HG02884 (cell line): Measurements from ENCODE around the gene SCG3.

Source experiments
- ATAC-seq: cut with Tn5 transposase; IDR thresholded peaks from one replicate; pipeline ENCODE4 v1.9.1; 2021; ENCODE audit warnings: mild to moderate bottlenecking, moderate library complexity; ENCODE audit not compliant: unreplicated experiment

The SCG3 gene

DNA sequence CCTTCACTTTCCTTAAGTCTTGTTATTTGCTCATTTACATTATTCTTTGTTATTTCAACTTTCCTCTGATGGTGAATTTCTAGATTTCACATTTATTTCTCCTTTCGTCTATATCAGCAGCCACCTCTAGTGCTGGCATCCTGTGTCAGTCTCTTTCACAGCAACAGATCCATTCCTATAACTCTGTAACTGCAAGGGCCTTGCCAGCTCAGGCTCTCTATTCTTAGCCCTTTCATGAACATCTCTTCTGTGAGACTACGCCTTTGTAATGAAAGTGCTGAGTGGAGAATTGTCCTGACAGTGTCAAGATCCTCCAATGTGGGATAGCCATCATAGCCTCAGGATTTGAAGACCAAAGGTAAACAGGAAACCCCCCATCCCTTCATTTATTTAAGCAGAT is 3.9 kb upstream of the SCG3 start:
- no peak for ATAC-seq

DNA sequence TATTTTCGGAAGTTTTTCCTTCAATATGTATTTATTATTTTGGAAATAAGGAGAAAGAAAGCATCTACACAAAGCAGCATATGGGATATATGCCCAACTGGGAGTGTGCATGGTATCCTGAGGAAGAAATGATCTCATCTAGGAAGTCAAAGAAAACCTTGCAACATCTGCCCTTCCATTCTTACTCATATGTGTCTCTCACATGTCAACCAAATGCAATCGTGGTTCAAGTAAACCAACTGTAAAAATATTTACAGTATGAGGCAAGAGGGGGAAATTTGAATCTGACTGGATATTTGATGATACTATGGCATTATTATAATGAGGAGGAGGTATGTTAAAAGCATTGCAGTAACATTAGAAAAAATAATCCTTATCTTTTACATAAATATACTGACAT is 3.2 kb upstream of the SCG3 start:
- ATAC-seq = no peak

DNA sequence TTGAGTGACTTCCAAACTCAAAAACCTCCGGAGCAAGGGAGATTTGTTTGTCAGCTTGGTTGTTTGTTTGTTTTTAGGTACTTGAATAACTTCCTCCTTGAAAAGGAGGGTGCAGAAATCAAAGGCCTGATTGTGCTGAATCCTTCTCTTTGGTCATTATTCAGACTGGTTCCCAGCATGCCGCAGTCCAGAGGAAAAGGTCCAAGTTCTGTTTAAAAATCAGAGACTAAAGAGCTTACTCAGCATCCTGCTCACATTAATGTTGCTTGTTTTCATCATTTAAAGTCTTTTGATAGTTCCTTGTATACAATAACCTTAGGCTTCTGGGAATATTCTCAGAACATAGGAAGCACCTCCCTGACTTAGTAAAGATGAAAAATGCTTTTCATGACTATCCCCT is 982 bp upstream of the SCG3 start:
- ATAC-seq = no peak

DNA sequence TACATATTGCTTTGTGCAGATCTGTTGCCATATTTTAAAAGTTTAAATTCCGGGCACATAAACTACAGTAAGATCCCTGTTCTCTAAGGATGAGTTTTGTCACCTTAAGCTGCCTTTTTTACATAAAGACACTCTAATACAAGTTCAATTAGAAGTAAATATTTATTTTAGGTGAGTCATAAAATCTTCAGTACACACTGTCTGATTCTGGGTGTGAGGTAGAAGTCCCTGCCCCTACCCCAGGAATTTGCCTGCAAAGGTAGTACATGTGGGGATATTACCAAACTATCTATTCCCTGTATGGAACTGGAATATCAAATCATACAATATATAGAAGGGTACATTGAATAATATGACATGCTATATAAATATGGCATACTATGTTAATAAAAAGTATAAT is 6.3 kb downstream of the SCG3 start:
- ATAC-seq = no peak

DNA sequence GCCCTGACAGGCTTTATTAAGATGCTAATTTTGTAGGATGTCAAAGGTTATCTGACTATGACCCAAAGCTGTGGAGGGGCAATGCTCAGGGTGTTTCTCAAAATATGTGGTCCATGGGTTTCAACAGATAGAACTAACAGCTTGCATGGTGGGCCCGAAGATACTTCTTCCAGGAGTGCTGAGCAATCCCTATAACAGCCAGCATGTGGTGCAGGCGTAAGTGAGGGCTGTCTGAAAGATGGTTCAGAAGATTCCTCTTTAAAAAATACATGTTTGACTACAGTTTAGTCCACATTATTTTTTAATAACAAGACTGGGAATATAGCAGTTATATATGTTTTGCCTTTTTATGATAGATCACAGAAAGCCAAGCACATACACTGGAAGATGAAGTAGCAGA is 7.6 kb downstream of the SCG3 start:
- ATAC-seq = no peak

DNA sequence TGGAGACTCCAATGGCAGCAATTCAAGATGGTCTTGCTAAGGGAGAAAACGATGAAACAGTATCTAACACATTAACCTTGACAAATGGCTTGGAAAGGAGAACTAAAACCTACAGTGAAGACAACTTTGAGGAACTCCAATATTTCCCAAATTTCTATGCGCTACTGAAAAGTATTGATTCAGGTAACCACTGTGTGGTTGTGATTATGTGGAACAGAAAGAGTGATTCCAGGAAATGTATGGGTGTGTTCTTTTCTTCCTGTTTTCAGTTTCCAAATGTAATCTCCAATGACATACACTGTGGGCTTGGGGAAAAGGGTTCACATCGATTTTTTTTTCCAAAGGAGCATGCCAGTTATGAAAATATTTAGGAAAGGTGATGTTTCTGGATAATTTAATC is 10.9 kb downstream of the SCG3 start:
- no peak for ATAC-seq

DNA sequence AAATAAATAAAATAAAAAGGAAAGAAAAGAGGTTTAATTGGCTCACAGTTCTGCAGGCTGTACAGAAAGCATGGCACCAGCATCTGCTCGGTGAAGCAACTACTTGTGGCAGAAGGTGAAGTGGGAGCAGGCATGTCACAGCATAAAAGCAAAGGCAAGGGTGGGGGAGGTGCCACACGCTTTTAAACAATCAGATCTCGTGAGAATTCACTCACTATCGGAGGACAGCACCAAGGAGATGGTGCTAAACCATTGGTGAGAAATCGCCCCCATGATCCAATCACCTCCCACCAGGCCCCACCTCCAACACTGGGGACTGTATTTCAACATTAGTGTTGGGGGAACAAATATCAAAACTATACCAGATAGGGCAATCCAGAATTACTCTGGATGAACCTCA is 15.3 kb downstream of the SCG3 start:
- ATAC-seq = no peak

DNA sequence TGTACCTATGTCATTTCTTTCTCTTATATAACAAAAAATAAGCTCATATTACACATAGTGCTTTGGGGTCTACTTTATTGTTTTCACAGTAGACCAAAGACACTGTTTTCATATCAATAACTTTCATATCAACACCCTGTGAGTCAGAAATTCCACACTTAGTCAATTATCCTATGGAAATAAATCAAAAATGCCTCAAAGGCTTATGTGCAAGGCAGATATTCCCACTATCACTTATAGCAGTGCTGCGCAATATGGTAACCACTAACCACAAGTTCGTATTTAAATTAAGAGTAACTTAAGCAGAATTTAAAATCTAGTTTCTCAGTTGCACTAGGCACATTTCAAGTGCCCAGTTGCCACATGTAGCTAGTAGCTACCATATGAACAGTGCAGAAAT is 15.9 kb downstream of the SCG3 start:
- no peak for ATAC-seq

DNA sequence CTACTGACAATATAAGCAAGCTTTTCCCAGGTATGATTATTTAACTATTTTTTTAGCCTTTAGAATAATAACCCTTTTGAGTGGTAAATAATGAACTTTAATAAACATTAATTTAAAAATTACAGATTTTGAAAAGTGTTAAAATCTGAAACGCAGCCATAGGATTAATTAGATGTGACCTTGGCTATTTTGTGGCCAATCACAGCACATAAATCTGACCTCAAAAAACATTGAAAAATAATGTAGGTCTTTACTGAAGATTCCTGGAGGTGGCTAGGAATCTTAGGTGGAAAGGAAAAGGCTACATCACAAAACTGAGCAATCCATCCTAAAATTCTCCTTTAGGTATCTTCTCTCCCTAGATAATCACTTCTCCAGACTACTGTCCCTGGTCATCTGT is 18.1 kb downstream of the SCG3 start:
- ATAC-seq = no peak

DNA sequence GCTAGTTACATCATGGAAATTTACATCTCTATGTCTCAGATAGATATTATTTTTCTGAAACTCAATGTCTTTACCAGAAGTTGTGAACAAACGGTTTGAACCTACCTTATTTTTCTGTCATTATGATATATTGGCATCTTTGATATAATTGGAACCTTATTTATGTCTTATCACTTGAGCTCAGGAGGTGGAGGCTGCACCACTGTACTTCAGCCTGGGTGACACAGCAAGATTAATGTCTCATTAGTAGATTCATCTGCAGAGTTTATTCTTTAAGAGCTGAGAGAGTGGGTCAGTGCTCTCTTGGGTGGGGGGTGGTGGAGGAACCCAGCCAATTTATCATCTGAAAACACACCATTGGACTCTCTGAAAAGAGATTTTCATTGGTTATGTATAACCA is 21.4 kb downstream of the SCG3 start:
- no peak for ATAC-seq

DNA sequence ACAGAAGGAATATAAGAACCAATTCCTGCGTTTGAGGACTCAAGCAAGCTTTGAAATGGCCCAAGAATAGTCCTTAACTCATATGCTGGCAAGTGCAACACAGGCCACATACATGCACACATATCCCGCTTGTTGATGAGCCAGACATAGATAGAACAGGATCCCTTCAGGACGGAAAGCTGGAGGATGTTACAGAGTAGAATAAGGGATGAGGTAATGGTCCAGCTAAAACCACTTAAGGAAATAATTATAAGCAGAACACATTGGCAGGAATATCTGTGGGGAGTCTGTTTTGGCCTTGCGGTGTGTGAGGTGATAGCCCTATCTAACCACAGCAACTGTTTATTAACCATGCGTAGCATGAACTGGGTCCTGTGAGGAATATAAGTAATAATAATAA is 25.0 kb downstream of the SCG3 start:
- ATAC-seq = no peak

DNA sequence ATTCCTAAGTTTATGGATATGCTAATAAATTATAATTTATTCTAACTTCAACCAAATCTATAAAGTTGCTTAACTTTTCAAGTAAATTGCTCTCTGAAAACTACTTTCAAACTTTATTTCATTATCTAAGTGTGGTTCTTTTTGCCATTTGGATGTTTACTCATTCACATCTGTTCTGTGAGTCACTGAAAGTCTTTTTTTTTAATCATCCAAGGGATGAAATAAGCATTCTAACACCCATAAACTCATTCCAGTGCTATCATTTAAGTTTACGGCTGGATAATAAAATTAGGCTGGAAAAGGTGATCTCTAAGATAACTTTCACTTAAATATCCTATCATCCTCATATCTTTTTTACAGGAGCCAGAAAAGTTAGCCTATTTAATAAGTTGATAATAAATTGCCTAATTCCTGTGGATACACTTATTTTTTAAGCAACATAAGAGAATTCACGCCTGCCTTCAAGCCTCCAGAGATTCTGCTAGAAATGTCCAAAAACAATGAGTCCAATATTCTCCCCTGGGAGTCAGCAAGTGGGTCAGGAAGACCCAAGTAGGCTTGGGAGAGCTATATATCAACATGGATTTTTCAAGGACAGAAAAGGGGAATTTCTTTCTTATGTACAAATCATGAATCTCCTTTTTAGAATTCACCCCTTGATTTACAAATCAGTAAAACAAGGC is 25.8 kb downstream of the SCG3 start:
- no peak for ATAC-seq

DNA sequence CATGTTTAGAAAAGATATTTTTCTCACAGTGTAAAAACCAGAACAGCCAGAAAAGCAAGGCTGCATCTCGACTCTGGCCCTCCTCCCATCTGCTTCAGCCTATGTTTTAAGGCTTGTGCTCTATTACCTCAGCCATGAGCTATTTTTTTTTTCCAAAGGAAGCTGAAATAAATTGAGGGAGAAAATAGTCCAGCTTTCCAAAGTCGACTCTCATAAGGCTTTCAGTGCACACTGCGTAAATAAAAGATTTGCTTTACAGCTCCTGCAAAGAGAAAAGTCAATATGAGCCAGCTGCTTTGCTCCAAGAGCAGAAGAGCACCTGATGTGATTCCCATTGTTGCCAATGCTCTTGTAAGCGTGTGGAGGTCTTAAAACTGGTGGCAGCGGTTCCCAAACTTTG is 26.7 kb downstream of the SCG3 start:
- ATAC-seq = no peak

DNA sequence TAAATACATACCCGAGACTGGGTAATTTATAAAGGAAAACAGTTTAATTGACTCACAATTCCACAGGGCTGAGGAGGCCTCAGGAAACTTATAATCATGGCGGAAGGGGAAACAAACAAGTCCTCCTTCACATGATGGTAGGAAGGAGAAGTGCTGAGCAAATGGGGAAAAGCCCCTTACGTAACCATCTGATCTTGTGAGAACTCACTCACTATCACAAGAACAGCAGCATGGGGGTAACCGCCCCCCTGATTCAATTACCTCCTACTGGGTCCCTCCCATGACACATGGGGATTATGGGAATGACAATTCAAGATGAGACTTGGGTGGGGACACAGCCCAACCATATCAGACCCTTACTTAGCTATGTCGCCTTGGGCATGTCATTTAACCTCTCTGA is 27.7 kb downstream of the SCG3 start:
- ATAC-seq = no peak

DNA sequence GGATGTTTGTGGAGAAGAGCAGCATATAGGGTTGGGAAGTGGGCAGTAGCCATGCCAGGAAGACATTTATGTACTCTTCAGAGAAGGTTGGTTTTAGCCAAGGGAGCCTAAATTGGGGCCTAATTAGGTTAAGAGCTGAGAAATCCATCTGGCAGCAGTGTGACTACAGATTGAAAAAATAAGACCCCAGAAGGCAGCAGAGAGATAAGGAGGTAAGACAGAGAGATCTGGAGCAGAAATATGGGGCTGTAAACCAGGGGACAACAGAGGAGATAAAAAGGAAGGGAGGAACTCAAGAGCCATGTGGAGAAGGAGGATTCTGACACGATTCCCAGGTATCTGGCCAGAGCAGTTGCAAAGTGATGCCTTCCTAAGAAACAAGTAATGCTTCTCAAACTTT is 32.9 kb downstream of the SCG3 start:
- ATAC-seq = no peak

DNA sequence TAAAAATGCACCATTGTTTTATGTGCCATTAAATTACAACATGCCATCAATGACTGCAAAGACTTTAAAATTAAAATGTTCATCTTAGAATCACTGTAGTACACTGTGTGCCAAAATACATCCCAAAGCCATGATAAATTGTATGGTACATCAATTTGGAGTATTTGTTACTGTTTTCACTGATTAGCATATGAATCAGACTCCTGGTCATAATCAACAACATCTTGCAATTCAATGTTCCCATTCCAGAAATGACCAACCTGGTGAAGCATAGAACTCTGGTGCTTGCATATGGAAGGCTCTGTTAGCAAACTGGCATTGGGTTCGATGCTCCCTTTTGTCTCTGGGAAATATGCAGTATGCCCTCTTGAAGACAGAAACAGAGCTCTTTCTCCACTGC is 33.6 kb downstream of the SCG3 start:
- ATAC-seq = no peak

DNA sequence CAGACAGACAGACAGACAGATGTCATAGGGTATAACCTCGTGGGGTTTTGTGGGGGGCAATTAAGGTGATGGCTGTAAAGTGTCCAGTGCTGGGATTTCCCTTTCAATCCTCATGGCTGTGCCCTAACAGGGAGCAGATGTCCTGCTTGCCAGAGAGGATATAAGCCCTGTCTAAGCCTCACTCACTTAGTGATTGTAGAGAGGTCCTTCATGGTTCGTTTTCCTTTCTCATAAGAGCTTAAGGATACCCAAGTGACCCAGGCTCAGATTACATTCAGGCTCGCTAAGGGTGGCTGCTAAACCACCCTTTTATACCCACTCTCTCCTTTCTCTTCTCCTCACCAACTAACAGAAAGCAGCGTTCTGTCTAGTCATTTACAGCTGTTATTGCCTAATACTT is 36.9 kb downstream of the SCG3 start:
- ATAC-seq = no peak

DNA sequence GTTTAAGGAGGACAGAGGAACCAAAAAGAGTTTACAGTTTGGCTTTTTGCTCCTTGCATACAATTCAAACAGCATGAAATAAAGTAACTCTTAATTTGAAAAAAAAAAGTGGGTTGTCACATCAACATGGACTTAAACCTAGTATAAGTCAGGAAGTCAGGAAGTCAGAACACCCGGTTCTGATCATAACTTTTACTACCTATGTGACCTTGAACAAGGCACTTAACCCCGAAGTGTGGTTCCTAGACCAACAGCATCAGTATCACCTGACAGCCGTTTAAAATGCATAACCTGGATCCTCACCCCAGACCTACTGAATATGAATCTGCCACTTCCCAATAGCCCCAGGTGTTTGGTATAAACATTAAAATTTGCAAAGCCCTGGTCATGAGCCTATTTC is 37.4 kb downstream of the SCG3 start:
- ATAC-seq = no peak

DNA sequence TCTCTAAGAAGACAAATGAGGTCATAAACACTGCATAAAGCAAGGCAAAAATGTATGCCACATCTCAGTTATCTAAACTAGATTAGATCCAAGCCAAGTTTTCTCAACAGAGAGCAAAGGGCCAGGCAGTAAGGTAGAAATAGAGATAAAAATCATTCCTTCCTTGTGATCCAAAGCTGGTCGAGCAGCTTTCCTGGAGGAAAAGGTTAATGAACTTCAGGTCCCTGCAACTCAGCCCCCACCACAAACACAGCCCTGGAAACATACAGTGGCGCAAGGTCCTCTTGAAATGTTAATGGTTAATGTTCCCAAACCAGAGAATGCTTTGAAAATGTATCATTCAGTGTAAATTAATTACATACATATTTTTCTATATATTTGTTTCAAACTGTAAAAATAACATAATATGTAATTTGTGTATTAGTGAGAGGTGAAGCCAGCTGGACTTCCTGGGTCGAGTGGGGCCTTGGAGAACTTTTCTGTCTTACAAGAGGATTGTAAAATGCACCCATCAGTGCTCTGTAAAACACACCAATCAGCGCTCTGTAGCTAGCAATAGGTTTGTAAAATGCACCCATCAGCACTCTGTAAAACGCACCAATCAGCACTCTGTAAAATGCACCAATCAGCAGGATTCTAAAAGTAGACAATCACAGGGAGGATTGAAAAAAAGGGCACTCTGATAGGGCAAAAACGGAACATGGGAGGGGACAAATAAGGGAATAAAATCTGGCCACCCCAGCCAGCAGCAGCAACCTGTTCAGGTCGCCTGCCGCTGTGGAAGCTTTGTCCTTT is 39.1 kb downstream of the SCG3 start:
- no peak for ATAC-seq

DNA sequence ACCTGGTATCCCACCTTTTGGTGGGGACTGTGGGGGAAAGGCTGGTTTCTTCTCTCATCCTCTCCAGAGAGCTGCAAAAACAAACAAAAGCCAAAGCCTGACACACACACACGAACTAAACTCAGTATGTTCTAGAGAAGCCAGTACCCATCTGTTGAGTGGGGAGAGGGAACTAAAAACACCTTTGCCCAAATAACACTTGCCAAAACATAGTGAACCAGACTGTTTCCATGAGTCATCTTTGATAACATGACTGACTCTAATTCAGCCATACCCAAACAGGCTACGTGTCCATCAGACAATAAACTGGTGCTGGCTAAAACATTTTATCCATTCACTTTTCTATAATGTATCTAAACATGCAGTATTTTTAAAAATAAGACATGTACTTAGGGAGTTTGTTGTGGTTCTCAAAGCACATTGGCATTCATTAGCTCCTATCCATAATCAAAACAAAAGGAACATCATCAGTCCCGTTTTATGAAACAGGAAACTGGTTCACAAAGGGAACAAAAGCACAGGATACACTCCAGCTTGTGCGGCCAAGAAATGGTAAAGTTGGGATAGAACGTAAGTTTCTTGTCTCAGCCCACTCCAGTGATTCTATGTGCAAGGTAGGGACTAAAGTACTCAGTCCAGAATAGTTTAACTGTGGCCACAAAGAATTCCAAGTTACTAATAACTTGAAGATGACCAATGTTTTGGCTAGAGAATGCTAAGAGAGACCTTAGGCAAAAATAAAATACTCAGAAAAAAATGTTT is 40.1 kb downstream of the SCG3 start:
- no peak for ATAC-seq

DNA sequence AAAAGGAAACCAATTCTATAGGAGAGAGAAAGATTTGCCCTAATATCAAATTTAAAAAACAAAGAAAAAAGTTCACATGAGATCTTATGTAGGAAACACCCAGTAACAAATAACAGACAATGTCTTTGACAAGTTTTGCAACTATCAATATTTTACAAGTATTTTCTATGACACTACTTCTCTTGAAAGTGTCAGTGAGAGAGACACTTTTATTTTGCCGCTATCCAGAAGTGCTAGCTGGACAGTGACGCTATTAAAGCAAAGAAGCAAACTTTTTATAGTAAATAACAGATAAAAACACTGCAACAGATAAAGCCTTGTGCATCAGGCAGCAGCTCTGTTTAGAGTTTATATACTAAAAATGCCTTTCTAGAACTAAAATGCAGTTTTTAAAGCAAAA is 42.9 kb downstream of the SCG3 start:
- no peak for ATAC-seq

DNA sequence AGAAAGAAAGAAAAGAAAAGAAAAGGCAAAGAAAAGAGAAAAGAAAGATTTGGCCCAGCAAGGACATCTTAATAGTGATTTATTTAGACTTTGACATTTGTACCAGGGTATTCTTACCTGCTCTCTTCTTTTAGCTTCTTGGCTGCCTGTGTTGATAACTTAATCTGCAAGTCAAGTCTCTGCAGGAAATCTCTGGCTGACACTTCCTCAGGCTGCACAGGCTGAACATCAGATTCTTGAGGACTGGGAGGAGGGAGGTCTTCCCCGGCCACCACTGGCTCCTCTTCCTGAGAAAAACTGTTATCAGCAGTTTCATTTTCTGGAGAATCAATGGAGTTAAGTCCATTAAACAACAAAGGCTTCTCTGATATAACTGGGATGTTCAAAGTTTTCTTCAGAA is 43.4 kb downstream of the SCG3 start:
- no peak for ATAC-seq
